Measurements from ENCODE around the gene ZNHIT2.

GRCh38 chr11:65120831-65121230 is 3.3 kb upstream of the ZNHIT2 start:
- no peak for TF ChIP-seq CTCF (conservative IDR thresholded peaks at IDR 0.05; ENCODE audit: low read depth, low read length)
- no peak for TF ChIP-seq EZH2phosphoT487 (IDR thresholded peaks at IDR 0.05; ENCODE audit: borderline replicate concordance, low read length)
- TF ChIP-seq EZH2 (IDR thresholded peaks at IDR 0.05; ENCODE audit: low read length, unreplicated experiment): no peak
